K562 (cell line): ENCODE results near the gene TMEM234. TPM values are rescaled to one million over a fixed set of nuclear protein-coding genes. Genes with fewer than 3 reads are reported as not detected.

Experiments used
- CTCFL ChIP-seq: IDR thresholded peaks from 2 replicates; pipeline ENCODE4 v1.6.1; 2011; ENCODE audit warnings: borderline replicate concordance, low read depth, mild to moderate bottlenecking, moderate library complexity, low read length; ENCODE audit not compliant: insufficient read depth, poor library complexity, severe bottlenecking
- ETS1 ChIP-seq: conservative IDR thresholded peaks from 2 replicates; pipeline ENCODE4 v1.6.1; 2011; ENCODE audit warnings: low read depth, mild to moderate bottlenecking, low read length; ENCODE audit not compliant: control insufficient read depth
- MEF2D ChIP-seq: conservative IDR thresholded peaks from 2 replicates; pipeline ENCODE4 v1.6.1; 2016; ENCODE audit warnings: low read depth, missing genetic modification characterization, missing compliant biosample characterization
- PRDM10 ChIP-seq: fragments of 450-650 bp; IDR thresholded peaks from 2 replicates; pipeline ENCODE4 v1.6.1; 2018; ENCODE audit not compliant: partially characterized antibody
- RNF219 ChIP-seq: fragments of 250-450 bp; sonication (Bioruptor Pico); IDR thresholded peaks from 2 replicates; pipeline ENCODE4 v1.5.0; 2022; ENCODE audit warnings: mild to moderate bottlenecking
- polyA plus RNA-seq, 8 experiments: library from polyadenylated mRNA; depleted of rRNA in 4 of 8; stranded (reverse) in 5 of 8; unstranded in 3 of 8; fragments of >200 nt; fragmentation: Nextera tagmentation in 2 of 8; fragmentation: Illumina TruSeq in 1 of 8; extraction: Ambion mirVana in 2 of 8; extraction: Trizol in 1 of 8; gene quantifications; 2 replicates each; pipeline versions ENCODE4 v1.2.1 to v1.2.3, GENCODE V29; 2011 to 2014; ENCODE audit warnings: inconsistent platforms in 1 of 8, missing spikeins in 1 of 8
- total RNA-seq, 7 experiments: library from RNA; depleted of rRNA in 6 of 7; stranded (reverse); fragments of >200 nt in 6 of 7; fragmentation: Illumina TruSeq in 2 of 7; extraction: Trizol in 2 of 7; gene quantifications; 2 replicates each; pipeline versions ENCODE4 v1.2.1 to v1.2.3, GENCODE V29; 2011 to 2021; ENCODE audit warnings: low replicate concordance in 1 of 7

The TMEM234 gene
- total and polyA plus RNA-seq, 9 of the 15 experiments (the other 6 are each of a cell fraction or from before 2014, with no cell fraction given), result 5.0 to 12.9 (median 7.6) TPM

- TF ChIP-seq RNF219 (CRISPR knock-in tag) (no peak), MEF2D (no peak), ETS1 (no peak), PRDM10 (no peak), CTCFL (no peak)
Observed at GRCh38 chr1:32181065-32181464, 41.1 kb downstream of the TMEM234 start (continued).
